Activated CD8-positive, alpha-beta memory T cell treated with anti-CD3 and anti-CD28 coated beads, Interleukin-2, amount 50 U/mL, for 1 hour (primary cell): ENCODE measurements around the gene TMIGD1.

Experiments
- DNase-seq: peaks from one replicate; pipeline ENCODE4 v3.0.0-alpha.2; 2020; ENCODE audit errors: extremely low read depth

Gene TMIGD1

GRCh38 chr17:30332057-30332542 is 1.8 kb downstream of the TMIGD1 start:
- peak; percentile 32 for DNase-seq

DNA sequence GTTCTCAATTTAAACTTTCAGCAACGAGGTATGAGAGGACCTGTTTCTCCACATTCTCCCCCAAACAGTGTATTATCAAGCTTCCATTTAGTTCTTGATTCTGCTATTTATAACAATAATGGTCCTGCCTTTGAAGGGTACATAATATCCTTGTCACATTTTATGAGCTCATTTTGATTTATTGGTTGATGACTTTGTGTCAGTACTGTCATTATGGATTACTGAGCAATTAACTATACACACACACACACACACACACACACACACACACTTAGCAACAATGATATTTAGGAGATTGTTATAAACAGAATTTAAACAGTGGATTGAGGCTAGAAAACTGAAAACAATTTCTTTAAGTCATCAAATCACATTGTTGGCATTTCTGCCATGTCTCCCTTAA is 7.0 kb downstream of the TMIGD1 start:
- DNase-seq, result no peak

GRCh38 chr17:30324723-30325122 is 9.1 kb downstream of the TMIGD1 start:
- no peak for DNase-seq

- no peak for DNase-seq
These were observed 9.9 kb downstream of the TMIGD1 start for GRCh38 chr17:30323895-30324319.

- DNase-seq, result peak; percentile 27
These were observed 10.5 kb downstream of the TMIGD1 start for GRCh38 chr17:30323262-30323894.

- no peak for DNase-seq
These were observed 12.5 kb downstream of the TMIGD1 start for GRCh38 chr17:30321314-30321713.

DNA sequence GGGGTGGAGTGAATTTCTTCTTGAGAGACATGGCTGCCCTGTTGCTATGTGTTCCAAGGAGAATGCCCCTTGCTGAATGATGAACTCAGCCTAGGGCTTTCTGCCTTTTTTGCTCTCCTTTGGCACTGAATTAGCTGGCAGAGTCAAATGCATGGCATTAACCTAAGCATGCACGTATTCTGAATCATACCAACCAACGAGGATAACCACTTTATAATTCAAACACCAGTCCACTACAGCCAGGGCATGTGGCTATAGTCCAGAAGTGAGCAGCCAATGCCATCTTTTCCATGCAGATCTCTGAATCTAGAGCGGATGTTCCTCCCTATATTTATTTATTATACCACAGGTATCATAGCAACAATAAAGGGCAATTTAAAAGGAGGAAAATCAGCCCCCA is 15.7 kb downstream of the TMIGD1 start:
- no peak for DNase-seq

DNA sequence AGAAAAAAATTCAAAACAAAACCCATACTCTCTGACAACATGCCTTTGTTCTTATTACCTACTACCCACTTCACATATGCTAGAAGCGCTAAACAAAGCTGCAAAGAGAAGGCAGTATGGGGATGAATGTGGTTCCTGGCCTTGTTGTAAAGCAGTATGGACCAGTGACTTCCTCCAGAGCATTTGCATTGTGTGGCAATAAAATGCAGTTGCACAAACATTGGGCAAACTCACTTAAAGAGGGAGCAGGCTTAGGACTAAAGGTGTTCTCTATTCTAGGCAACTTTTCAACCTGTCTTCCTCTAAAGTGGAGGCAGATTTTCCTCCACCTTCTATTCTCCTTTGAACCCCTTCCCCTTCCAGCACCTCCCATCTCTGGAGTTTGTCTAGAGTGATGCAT is 17.1 kb downstream of the TMIGD1 start:
- DNase-seq, result no peak

GRCh38 chr17:30315106-30315505 is 18.8 kb downstream of the TMIGD1 start:
- no peak for DNase-seq

- no peak for DNase-seq
These were observed 19.4 kb downstream of the TMIGD1 start for GRCh38 chr17:30314474-30314873.

DNA sequence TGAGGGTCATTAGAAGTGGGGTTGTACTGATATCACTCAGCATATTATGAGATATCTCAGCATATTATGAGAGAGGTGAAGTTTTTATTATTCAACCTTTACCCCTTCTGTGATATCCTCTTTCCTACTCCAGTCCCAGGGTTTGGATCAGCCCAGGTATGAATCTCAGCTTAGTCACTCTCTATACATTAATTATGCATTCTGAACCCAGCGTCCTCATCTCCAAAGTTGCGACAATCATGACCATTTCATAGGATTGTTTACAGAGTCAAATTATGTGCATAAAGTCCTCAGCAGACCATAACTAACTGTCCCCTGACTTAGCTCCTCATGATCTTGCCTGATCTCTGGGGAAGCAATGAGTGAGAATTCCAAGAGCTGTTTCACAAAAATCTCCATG is 21.6 kb downstream of the TMIGD1 start:
- DNase-seq, result no peak

GRCh38 chr17:30310562-30310961 is 23.3 kb downstream of the TMIGD1 start:
- no peak for DNase-seq

DNA sequence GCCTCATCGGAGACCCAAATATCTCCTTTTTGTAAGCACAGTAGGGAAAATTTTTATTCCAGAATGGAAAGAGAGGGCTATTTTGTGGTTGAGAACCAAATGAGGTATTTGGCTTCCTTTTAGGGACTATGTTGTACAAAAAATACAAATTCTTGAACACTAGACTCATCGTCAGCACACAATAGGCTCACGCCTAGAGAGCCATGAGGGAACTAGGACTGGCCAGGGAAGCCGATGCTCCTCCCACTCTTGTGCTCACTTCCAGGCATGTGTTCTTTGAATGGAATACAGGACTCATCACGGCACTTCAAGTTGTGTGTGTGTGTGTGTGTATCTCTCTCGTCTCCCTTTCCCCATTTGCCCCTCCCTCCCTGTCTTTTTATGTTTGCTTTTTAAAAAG is 24.3 kb downstream of the TMIGD1 start:
- DNase-seq, result no peak

DNA sequence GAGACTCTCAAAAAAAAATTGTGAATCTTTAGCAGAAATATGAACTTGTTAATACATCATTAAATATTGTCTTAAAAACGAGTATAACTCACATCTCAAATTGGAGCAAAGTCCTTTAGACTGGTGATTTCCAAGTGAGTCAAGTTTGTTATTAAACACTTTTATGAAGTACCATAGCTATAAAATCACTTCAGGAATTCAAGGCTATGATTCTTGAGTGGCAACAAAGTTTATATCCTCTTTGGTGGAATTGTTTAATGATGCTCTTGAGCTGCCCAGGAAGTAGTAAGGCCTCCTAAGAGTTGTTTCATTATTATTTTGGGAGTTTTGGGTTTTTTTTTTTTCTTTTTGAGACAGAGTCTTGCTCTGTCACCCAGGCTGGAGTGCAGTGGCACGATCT is 25.5 kb downstream of the TMIGD1 start:
- DNase-seq, result no peak

DNA sequence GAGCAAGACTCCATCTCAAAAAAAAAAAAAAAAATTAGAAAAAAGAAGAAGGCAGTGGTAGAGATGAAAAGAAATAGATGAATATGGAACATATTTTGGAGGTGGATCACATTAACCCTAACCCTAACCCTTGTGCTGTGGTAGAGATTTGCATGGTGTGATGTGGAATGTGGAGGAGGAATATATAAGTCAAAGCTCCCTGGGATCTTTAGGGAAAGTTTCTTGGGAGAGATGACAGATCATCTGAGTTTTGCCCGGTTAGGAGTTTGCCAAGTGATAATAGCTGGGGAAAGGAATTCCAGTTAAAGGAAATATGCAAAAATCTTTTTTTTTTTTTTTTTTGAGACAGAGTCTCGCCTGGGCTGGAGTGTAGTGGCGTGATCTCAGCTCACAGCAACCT is 29.1 kb downstream of the TMIGD1 start:
- DNase-seq, result no peak

DNA sequence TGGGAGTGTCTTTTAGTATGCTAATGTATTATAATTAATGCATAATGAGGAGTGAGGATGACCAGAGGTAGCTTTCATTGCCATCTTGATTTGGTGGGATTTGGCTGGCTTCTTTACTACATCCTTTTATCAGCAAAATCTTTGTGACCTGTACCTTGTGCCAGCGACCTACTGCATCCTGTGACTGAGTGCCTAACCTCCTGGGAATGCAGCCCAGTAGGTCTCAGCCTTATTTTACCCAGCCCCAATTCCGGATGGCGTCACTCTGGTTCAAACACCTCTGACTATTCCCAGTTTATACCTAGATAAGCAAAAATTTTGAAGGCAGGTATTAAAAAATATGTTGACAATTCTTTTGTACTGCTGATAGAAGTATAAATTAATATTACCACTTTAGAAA is 31.6 kb downstream of the TMIGD1 start:
- DNase-seq, result no peak

DNA sequence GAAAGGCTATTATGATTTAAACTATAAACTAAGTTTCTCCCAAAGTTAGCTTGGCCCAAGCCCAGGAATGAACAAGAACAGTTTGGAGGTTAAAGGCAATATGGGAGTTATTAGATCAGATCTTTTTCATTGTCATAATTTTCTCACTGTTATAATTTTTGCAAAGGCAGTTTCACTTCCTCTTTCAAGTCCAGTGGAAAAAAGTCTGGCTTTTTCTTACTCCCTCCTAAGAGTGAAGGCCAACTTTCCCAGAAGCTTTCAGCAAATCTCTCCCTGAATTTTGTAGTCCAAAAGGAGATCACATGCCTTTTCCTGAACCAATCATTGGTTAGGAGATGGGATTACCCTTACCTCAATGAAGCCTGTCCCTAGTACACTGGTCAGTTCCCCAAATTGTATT is 33.0 kb downstream of the TMIGD1 start:
- DNase-seq, result no peak

DNA sequence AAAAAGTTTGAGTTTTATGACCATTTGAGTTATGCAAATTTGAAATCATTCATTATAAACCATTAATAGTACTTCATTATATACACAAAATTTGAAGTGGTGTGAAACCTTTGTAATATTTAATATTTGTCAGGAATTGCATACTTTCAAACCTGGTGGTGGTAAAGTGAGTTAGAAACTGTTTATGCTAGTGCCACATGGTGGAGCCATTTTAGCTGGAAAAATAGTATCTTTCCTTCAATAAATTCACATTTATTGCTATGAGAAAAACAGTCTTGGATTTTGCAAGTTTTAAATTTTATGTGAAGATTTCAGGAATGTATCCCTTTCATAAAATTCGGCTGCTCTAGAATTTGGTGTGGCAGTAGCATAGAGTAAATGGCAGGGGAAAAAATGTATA is 34.9 kb downstream of the TMIGD1 start:
- no peak for DNase-seq

GRCh38 chr17:30297715-30298114 is 36.1 kb downstream of the TMIGD1 start:
- DNase-seq, result no peak

GRCh38 chr17:30296499-30297080 is 37.3 kb downstream of the TMIGD1 start:
- no peak for DNase-seq

GRCh38 chr17:30292286-30292858 is 41.5 kb downstream of the TMIGD1 start:
- DNase-seq, result no peak

DNA sequence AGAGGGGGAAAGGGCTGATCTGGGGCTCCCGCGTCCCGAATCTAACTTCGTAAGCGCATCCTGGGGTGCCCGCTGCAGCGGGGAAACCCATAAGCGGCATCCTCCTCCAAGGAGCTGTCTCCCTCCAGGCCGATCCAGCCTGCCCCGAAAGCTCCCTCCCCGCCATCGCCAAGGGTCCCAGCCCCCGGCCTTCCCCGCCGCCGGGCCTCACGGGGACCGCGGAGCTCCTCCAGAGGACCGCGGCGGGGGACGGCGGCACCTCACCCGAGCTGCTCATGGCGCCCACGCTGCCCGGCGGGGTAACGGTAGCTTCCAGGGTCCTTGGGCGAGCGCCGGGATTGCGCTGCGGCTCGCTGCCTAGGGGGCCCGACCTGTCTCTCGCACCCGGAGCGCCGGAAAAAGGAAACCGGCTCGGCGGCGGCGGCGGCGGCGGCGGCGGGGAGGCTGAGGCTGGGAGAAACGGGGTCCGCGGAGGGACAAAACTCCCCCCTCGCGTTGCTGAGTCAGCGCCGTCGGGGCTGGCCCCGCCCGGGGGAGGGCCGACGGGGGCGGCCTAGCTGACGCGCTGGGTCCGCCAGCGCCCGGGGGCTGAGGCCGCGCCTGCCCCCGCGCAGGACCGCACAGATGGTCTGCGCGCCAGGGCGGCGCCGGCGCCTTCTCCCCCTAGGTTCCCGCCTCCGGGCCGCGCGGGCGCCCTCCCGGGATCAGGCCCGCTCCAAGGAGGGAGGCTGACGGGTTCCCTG is 42.1 kb downstream of the TMIGD1 start, which contains the start of gene BLMH:
TSS of gene BLMH (minus strand) at position 402 of the 743 bp plus-strand sequence. CDS start at position 277, 125 bp downstream.
- peak; percentile 49 for DNase-seq
